Kidney (tissue), 14 donors: Measurements from ENCODE around the gene TJP1. TPM values are rescaled to one million over a fixed set of nuclear protein-coding genes. Genes with fewer than 3 reads are reported as not detected.

Experiments
- DNase-seq, 5 donors: peaks; one replicate each; pipeline ENCODE4 v3.0.0-alpha.2; 2013 to 2020
- FAIRE-seq: peaks from 2 replicates; lab custom pipeline; 2012; peaks lifted over from hg19 to GRCh38; lab: Jason Lieb, UNC
- H3K27ac ChIP-seq, 2 donors: one replicate each; pipeline ENCODE4 v1.7.0; 2013; ENCODE audit warnings: low read depth in 2 of 2, low read length in 2 of 2, inconsistent platforms in 1 of 2
- H3K27me3 ChIP-seq: one replicate; pipeline ENCODE4 v1.7.1; 2013; ENCODE audit warnings: low read length, inconsistent platforms; ENCODE audit not compliant: control insufficient read depth, insufficient read depth
- H3K36me3 ChIP-seq, 3 donors: one replicate each; pipeline versions ENCODE4 v1.7.0 to v1.7.1; 2013; ENCODE audit warnings: low read length in 3 of 3, control low read depth in 1 of 3, inconsistent platforms in 1 of 3; ENCODE audit not compliant: insufficient read depth in 3 of 3, control insufficient read depth in 2 of 3
- H3K4me1 ChIP-seq, 3 donors: one replicate each; pipeline versions ENCODE4 v1.7.0 to v1.7.1; 2013; ENCODE audit warnings: low read length in 3 of 3, inconsistent platforms in 1 of 3, low read depth in 1 of 3; ENCODE audit not compliant: control insufficient read depth in 2 of 3, insufficient read depth in 2 of 3
- H3K4me3 ChIP-seq, 3 donors: one replicate each; pipeline versions ENCODE4 v1.7.0 to v1.8.1; 2013; ENCODE audit warnings: low read length in 3 of 3, control low read depth in 1 of 3, inconsistent platforms in 1 of 3
- H3K9ac ChIP-seq, 3 donors: one replicate each; pipeline versions ENCODE4 v1.7.0 to v1.7.1; 2013; ENCODE audit warnings: low read length in 3 of 3, control low read depth in 1 of 3, inconsistent platforms in 1 of 3
- H3K9me3 ChIP-seq, 3 donors: one replicate each; pipeline versions ENCODE4 v1.7.0 to v1.7.1; 2013; ENCODE audit warnings: low read length in 3 of 3, control low read depth in 1 of 3, inconsistent platforms in 1 of 3; ENCODE audit not compliant: control insufficient read depth in 2 of 3, insufficient read depth in 1 of 3
- intact Hi-C: fragments of 100-400 bp; cut with DNase I; formaldehyde crosslinking; loops from one replicate; pipeline ENCODE4 v1.11.1; 2022
- polyA plus RNA-seq: library from polyadenylated mRNA; stranded (reverse); fragments of 350-450 nt; fragmentation: Illumina TruSeq; extraction: RNeasy Lipid Tissue Mini Kit (QIAGEN cat#74804); gene quantifications from one replicate; pipeline ENCODE4 v1.2.3, GENCODE V29; 2014; ENCODE audit warnings: low read depth, low replicate concordance; ENCODE audit not compliant: insufficient read depth
- total RNA-seq: library from RNA; stranded (reverse); fragmentation: NEBNext Ultra II Directional; extraction: Animal tissue kit (Norgen Biotek cat#: 25700); gene quantifications from one replicate; pipeline ENCODE4 v1.2.1, GENCODE V29; 2021
- TF ChIP-seq, protein P1 (sequence below): IDR thresholded peaks from 3 replicates; pipeline ENCODE4 v1.5.1; 2012; ENCODE audit warnings: mild to moderate bottlenecking, moderate library complexity, borderline replicate concordance; ENCODE audit not compliant: insufficient read depth; ENCODE audit errors: extremely low read depth
- donor health status: control.
- donor health status: control.
- donor health status: control.
- donor health status: control.
- donor health status: control.
- donor health status: DM: yes; HTN: yes; CAD: no.
- donor health status: Normal renal cell carcinoma (clear cell type).

The TJP1 gene
- total and polyA plus RNA-seq, 2 donors from 2014 or later = 17.7 to 121 TPM

GRCh38 chr15:29853211-29853987, 31.1 kb upstream of the TJP1 start:
- DNase-seq (no peak), FAIRE-seq (no peak)
- Histone ChIP-seq H3K4me3 (no peak overlapping the region), H3K27ac (no peak overlapping the region), H3K36me3 (no peaks in the 10 kb centered on the region), H3K9ac (no peak overlapping the region), H3K27me3 (no peaks in the 10 kb centered on the region), H3K4me1 (no peaks in the 10 kb centered on the region), H3K9me3 (no peaks in the 10 kb centered on the region)
- intact Hi-C loops = no loop called here
- TF ChIP-seq, protein P1, sequence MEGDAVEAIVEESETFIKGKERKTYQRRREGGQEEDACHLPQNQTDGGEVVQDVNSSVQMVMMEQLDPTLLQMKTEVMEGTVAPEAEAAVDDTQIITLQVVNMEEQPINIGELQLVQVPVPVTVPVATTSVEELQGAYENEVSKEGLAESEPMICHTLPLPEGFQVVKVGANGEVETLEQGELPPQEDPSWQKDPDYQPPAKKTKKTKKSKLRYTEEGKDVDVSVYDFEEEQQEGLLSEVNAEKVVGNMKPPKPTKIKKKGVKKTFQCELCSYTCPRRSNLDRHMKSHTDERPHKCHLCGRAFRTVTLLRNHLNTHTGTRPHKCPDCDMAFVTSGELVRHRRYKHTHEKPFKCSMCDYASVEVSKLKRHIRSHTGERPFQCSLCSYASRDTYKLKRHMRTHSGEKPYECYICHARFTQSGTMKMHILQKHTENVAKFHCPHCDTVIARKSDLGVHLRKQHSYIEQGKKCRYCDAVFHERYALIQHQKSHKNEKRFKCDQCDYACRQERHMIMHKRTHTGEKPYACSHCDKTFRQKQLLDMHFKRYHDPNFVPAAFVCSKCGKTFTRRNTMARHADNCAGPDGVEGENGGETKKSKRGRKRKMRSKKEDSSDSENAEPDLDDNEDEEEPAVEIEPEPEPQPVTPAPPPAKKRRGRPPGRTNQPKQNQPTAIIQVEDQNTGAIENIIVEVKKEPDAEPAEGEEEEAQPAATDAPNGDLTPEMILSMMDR = no peak

GRCh38 chr15:29852201-29852600, 29.9 kb upstream of the TJP1 start:
- H3K4me1 ChIP-seq = no peaks in the 10 kb centered on the region
- TF ChIP-seq, protein P1 = no peak
- H3K27ac ChIP-seq = no peak overlapping the region
- H3K4me3 ChIP-seq = no peak overlapping the region
- no peak overlapping the region for H3K9ac ChIP-seq
- intact Hi-C loops = no loop called here
- FAIRE-seq (no peak), DNase-seq (no peak)
- no peaks in the 10 kb centered on the region for H3K27me3 ChIP-seq
- peaks cover 0 to 3% (median 0%) of the 10 kb centered on the region in 3 donors for H3K9me3 ChIP-seq
- no peaks in the 10 kb centered on the region for H3K36me3 ChIP-seq

DNA sequence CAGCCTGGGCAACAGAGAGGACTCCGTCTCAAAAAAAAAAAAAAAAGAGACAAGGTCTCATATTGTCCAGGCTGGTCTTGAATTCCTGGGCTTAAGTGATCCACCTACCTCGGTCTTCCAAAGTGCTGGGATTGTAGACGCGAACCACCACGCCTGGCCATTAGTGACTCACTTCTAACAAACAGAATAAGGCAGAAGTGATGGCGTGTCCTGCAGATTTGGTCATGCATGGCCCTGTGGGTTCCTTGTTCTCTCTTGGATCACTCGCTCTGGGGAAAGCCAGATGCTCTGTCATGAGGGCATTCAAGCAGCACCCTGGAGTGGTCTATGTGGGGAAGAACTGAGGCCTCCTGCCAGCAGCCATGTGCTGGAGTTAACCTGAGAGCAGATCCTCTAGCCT, 27.4 kb upstream of the TJP1 start:
- FAIRE-seq = no peak
- no peak overlapping the region for H3K9ac ChIP-seq
- TF ChIP-seq, protein P1 = no peak
- intact Hi-C loops = no loop called here
- DNase-seq = no peak
- no peak overlapping the region for H3K27ac ChIP-seq
- no peaks in the 10 kb centered on the region for H3K36me3 ChIP-seq
- H3K4me1 ChIP-seq = no peaks in the 10 kb centered on the region
- no peak overlapping the region for H3K4me3 ChIP-seq
- H3K9me3 ChIP-seq = peaks cover 0 to 3% (median 0%) of the 10 kb centered on the region in 3 donors
- no peaks in the 10 kb centered on the region for H3K27me3 ChIP-seq
